GM18502 (cell line): ENCODE results near the gene PHKG1.
"Not testable (repeated sequence)": the region's sequence is repeated elsewhere in the genome, so short reads cannot be mapped to it uniquely, and the experiment has no call there.

Experiments
- ATAC-seq: cut with Tn5 transposase; IDR thresholded peaks from one replicate; pipeline ENCODE4 v1.9.1; 2021; ENCODE audit warnings: mild to moderate bottlenecking; ENCODE audit not compliant: unreplicated experiment, poor library complexity

Gene PHKG1

GRCh38 chr7:56092789-56093531 lies at the start of gene PHKG1:
Gene PHKG1 (minus strand): TSS chr7:56092952. CDS start chr7:56088941, 4,011 bp downstream.
- ATAC-seq: no peak

DNA sequence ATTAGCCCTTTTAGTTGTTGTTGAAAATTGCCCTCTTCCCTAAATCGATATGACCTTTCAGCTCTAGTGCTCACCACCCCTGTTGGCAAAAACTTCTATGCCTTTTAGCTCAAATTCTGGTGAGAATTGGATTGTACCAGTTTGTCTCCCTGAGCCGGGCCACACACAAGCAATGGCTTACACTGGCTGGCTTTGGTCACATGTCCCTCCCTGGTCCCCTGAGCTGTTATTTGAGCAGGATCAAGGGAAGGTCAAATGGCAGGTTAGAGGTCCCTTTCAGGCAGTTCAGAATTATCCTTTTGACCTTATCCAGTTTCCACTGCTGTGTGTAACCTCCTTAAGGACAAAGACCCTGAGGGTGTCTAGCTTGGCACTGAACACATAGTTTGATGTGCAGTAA lies 38.3 kb upstream of the PHKG1 start:
- ATAC-seq: not testable (repeated sequence)

DNA sequence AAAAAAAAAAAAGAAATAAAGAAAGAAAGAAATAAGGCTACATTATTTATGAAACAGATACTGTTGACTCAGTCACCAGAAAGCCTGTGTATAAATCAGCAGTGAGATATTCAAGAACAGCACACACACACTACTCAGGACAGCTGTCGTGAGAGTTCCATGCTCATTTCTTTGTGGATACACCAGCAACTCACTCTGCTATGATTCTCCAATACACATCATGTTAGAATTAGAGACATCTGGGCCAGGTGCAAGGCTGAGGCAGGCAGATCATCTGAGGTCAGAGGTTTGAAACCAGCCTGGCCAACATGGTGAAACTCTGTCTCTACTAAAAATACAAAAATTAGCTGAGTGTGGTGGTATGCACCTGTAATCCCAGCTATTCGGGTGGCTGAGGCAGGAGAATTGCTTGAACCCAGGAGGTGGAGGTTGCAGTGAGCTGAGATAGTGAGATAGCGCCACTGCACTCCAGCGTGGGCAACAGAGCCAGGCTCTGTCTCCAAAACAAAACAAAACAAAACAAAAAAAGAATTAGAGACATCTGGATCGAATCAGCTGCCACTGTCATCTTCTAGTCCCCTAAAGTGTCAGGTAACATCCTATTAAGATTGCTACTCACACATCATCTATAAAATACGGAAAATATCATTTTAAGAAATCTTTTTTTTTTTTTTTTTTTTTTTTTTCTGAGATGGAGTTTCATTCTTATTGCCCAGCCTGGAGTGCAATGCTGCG lies 34.7 kb upstream of the PHKG1 start:
- ATAC-seq: no peak

DNA sequence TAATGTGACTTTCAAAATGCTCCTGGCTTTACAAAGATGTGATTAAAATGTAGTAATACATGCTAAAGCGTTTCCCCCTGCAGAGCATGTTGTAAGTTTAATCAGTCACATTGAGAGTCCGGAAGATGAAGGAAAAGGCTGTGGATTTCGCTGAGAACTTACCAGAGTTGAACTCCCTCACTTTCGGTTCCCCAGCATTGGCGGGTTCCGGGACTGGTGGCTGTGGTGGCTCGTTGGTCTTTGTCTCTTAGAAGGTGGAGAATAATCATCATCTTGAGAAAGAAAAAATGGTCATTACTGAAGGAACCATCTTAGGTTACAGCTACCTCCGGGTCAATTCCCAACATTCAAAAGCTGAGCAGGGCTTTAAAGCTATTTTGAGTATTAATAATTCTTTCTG lies 33.1 kb upstream of the PHKG1 start:
- no peak for ATAC-seq

GRCh38 chr7:56124981-56125380 lies 32.2 kb upstream of the PHKG1 start:
- ATAC-seq: no peak

DNA sequence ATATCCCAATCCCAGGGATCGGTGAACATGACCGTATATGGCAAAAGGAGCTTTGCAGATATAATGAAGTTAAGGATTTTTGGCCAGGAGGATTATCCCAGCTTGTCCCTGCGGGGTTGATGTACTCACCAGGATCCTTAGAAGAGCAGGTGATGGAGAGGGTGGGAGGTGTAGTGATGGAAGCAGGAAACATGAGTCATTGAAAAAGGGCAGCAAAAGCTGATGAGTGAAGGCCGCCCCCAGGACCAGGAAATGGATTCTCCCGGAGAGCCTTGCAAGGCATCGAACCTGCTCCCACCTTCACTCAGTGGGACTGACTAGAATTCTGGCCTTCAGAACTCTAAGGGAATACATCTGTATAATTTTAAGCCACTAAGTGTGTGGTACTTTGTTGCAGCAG lies 28.7 kb upstream of the PHKG1 start:
- ATAC-seq: no peak

- ATAC-seq: no peak
These were observed 23.2 kb upstream of the PHKG1 start, which contains the start of gene NUPR2 for GRCh38 chr7:56115852-56116538. Gene NUPR2 (minus strand): TSS chr7:56116417. CDS start chr7:56116314, 103 bp downstream.

GRCh38 chr7:56112244-56112643 lies 19.5 kb upstream of the PHKG1 start:
- ATAC-seq: not testable (repeated sequence)

- no peak for ATAC-seq
These were observed 17.9 kb upstream of the PHKG1 start for GRCh38 chr7:56110611-56111010.

DNA sequence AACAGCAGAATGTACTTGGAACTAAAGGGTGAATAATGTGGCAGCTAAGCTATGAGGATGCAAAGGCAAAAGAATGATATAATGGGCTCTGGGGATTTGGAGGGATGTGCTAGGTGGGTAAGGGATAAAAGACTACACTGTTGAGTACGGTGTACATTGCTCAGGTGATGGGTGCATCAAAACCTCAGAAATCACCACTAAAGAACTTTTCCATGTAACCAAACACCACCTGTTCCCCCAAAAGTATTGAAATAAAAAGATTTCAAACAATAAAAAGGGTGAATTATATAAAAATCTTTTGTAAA lies 15.2 kb upstream of the PHKG1 start:
- ATAC-seq: no peak

DNA sequence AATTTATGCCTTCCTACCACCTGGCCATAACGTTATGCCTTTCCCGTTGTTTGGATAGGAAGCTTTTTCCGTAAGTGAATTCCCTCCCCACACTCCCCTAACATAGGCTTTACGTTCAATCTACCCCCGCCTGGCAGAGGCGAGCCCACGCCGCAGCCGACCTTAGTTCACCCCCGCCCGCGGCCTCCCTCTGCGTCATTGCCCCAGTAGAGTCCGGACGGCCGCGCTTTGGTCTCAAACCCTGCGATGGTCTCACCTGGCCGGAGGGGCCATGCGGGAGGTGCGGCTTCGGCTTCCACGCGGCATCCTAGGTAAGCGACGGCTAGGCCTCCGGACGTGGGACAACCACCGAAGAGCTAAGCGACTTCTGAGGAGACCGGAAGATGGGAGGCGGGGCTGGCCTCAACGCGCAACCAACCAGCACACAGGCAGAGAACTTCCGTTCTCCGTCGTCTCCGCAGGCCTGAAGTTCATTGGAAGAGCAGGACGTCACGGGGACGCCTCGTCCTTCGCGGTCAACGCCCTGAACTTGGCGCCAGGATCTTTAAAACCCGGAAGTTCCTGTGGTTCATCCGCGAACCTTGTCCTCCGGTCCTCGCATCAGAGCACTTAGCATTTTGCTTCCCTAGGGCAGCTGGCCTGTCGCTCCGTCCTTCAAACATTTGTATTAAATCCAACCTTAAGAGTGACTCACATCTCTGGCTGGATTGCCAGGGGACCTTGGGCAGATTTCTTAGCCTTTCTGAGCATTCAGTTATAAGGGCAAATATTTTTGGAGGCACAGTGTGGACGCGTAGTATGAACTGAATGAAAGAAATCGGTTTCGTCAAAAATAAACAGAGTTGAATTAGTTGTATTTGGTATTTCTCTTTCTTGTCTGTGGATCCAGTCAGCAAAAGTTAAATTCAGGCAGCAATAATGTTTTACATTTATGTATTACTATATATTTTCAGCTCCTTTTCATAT lies 13.6 kb upstream of the PHKG1 start, which contains the start of gene CHCHD2:
Gene CHCHD2, minus strand, starts transcription at position 369 of the 966 bp plus-strand sequence. Its CDS starts 63 bp downstream, at position 306.
- peak; percentile 100 for ATAC-seq

- peak; percentile 35 for ATAC-seq
These were observed 12.8 kb upstream of the PHKG1 start for GRCh38 chr7:56105508-56105907.

GRCh38 chr7:56104138-56104537 lies 11.4 kb upstream of the PHKG1 start:
- not testable (repeated sequence) for ATAC-seq

GRCh38 chr7:56099653-56100052 lies 6.9 kb upstream of the PHKG1 start:
- no peak for ATAC-seq

- ATAC-seq: not testable (repeated sequence)
These were observed 5.6 kb upstream of the PHKG1 start for GRCh38 chr7:56098187-56099008.

DNA sequence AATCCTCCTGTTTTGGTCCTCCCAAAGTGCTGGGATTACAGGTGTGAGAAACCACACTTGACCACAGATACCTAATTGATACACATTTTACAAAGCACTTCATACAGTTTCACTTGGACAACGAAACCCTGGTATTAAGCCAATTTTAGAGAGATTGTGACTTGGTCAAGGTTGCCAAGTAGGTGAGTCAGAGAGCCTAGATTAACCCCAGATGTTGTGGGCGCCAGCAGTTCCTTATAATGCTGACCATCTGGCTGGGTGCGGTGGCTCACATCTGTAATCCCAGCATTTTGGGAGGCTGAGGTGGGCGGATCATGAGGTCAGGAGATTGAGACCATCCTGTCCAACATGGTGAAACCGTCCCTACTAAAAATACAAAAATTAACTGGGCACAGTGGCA lies 4.9 kb upstream of the PHKG1 start:
- no peak for ATAC-seq

GRCh38 chr7:56092388-56092787 lies 364 bp downstream of the PHKG1 start:
- ATAC-seq: not testable (repeated sequence)

DNA sequence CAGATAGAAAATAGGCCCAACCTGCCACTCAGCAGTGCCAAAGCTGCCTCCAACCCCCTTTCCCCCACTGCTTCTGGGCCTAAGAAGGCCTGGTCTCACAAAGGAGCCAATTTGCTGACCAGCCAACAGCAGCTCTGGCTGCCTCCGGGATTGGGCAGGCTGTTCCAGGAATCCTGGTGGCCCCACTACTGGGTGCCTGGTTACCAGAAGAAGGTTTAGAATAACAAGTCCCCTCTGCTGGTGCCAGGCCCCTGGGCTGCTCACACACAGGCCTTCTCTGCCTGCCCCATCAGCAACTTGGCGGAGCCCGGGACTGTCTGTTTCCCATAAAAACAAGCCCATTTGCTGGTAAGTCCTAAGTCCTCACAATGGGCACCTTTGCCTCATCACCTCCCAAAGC lies 1.2 kb downstream of the PHKG1 start:
- no peak for ATAC-seq

DNA sequence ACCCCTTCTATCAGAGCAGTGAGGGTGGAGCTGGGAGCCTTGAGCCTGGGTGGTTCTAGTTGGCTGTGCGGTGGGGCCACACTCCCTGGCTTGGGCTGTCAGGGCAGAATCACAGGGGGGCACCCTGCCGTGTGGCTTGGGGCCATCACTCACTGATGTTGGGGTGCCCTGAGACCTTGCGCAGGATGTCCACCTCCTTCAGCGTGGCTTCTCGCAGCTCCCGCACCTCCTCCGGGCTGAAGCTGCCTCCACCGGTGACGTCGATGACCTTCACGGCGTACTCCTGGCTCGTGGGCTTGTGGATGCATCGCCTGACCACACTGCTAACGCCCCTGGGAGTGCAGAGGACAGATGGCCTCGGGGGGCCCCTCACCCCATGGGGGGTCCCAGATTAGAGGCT lies 5.3 kb downstream of the PHKG1 start:
- no peak for ATAC-seq
